Stomach (tissue), 9 donors: ENCODE results near the gene LCE3A. TPM values are rescaled to one million over a fixed set of nuclear protein-coding genes. Genes with fewer than 3 reads are reported as not detected.

ENCODE experiments used
- DNase-seq, 2 donors: peaks; one replicate each; pipeline versions ENCODE4 v3.0.0 to v3.0.0-alpha.2; 2013 to 2019
- H3K27ac ChIP-seq, 5 donors: fragments of 200-600 bp in 4 of 5; sonication (generic) in 4 of 5; one replicate each; pipeline ENCODE4 v1.5.1; 2013 to 2019; ENCODE audit warnings: mild to moderate bottlenecking in 1 of 5, moderate library complexity in 1 of 5
- H3K27me3 ChIP-seq, 3 donors: fragments of 200-600 bp; sonication (generic); one replicate each; pipeline ENCODE4 v1.5.1; 2017 to 2019; ENCODE audit warnings: mixed run types in 1 of 3
- H3K36me3 ChIP-seq, 4 donors: fragments of 200-600 bp; sonication (generic); 1 replicate in 3 of 4; 2 replicates in 1 of 4; pipeline ENCODE4 v1.5.1; 2016 to 2019
- H3K4me1 ChIP-seq, 4 donors: fragments of 200-600 bp; sonication (generic); one replicate each; pipeline ENCODE4 v1.5.1; 2016 to 2019
- H3K4me3 ChIP-seq, 4 donors: fragments of 200-600 bp; sonication (generic) in 3 of 4; one replicate each; pipeline ENCODE4 v1.5.1; 2016 to 2019; ENCODE audit warnings: mild to moderate bottlenecking in 1 of 4
- H3K9me3 ChIP-seq, 4 donors: fragments of 200-600 bp; sonication (generic); one replicate each; pipeline ENCODE4 v1.5.1; 2016 to 2019
- CTCF ChIP-seq, 7 experiments: fragments of 450-650 bp in 4 of 7; fragments of 200-600 bp in 3 of 7; sonication (generic) in 3 of 7; IDR thresholded peaks; one replicate each; pipeline ENCODE4 v1.5.1; 2016 to 2019; ENCODE audit warnings: antibody characterized with exemption in 7 of 7, control low read depth in 2 of 7, mild to moderate bottlenecking in 1 of 7
- EP300 ChIP-seq: sonication (generic); formaldehyde crosslinking; IDR thresholded peaks from one replicate; pipeline ENCODE4 v1.6.1; 2017; ENCODE audit warnings: antibody characterized with exemption
- POLR2A ChIP-seq, 4 donors: fragments of 450-650 bp; IDR thresholded peaks; one replicate each; pipeline ENCODE4 v1.6.1; 2016; ENCODE audit warnings: antibody characterized with exemption in 4 of 4, control low read depth in 2 of 4, mild to moderate bottlenecking in 1 of 4, moderate library complexity in 1 of 4
- POLR2AphosphoS5 ChIP-seq, 3 donors: sonication (generic); formaldehyde crosslinking; IDR thresholded peaks; one replicate each; pipeline ENCODE4 v1.6.1; 2016; ENCODE audit warnings: antibody characterized with exemption in 3 of 3
- WGBS, 5 donors: extraction: QIAGEN DNeasy Blood & Tissue Kit in 3 of 5; methylation state at CpG; one replicate each; pipeline versions ENCODE4 v1.1.5 to v1.1.7; 2013 to 2018; 5-methylcytosine and 5-hydroxymethylcytosine counted together
- intact Hi-C: fragments of 100-400 bp; cut with DNase I; formaldehyde crosslinking; loops from one replicate; pipeline ENCODE4 v1.15.1; 2023; ENCODE audit warnings: low total_unique reads
- polyA plus RNA-seq, 3 donors: library from polyadenylated mRNA; stranded (reverse); fragments of 200-250 nt; gene quantifications; one replicate each; pipeline ENCODE4 v1.2.3, GENCODE V29; 2013
- total RNA-seq, 5 donors: library from RNA; depleted of rRNA; stranded (reverse); fragments of >200 nt; gene quantifications; one replicate each; pipeline versions ENCODE4 v1.1.0 to v1.2.3, GENCODE V29; 2014 to 2016
- donor health status: healthy with polysubstance abuse.
- donor health status: Bipolar disorder and iron deficiency.
- donor health status: healthy.

The LCE3A gene
- total and polyA plus RNA-seq, 8 donors, result not detected

GRCh38 chr1:152645146-152645545, 22.2 kb upstream of the LCE3A start:
- intact Hi-C loops, result no loop called here
- Histone ChIP-seq H3K9me3 (no peaks in the 10 kb centered on the region), H3K36me3 (no peaks in the 10 kb centered on the region), H3K27ac (no peak overlapping the region), H3K4me1 (no peaks in the 10 kb centered on the region), H3K4me3 (no peak overlapping the region), H3K27me3 (peaks cover 0 to 12% (median 0%) of the 10 kb centered on the region in 3 donors)
- 46 to 67% (median 52%) methylated on average over 3 of the region's 3 CpGs for WGBS, 5 donors
- TF ChIP-seq POLR2AphosphoS5 (IDR thresholded peaks at IDR 0.05) (no peak), CTCF (IDR thresholded peaks at IDR 0.05) (no peak), EP300 (no peak), POLR2A (IDR thresholded peaks at IDR 0.05) (no peak)
- DNase-seq, result no peak

- no peak overlapping the region for H3K4me3 ChIP-seq
- no peaks in the 10 kb centered on the region for H3K36me3 ChIP-seq
- peaks cover 0 to 2% (median 0%) of the 10 kb centered on the region in 4 donors for H3K9me3 ChIP-seq
- H3K27ac ChIP-seq, result no peak overlapping the region
- intact Hi-C loops, result no loop called here
- 53 to 59% (median 57%) methylated on average over 3 of the region's 3 CpGs for WGBS, 5 donors
- DNase-seq, result no peak
- H3K4me1 ChIP-seq, result no peaks in the 10 kb centered on the region
- H3K27me3 ChIP-seq, result peaks cover 0 to 12% (median 0%) of the 10 kb centered on the region in 3 donors
- no peak for TF ChIP-seq POLR2A (IDR thresholded peaks at IDR 0.05)
- TF ChIP-seq POLR2AphosphoS5 (IDR thresholded peaks at IDR 0.05), result no peak
- TF ChIP-seq CTCF (IDR thresholded peaks at IDR 0.05), result no peak
- no peak for TF ChIP-seq EP300
Observed at GRCh38 chr1:152643945-152644344, 21.0 kb upstream of the LCE3A start.

- no peaks in the 10 kb centered on the region for H3K36me3 ChIP-seq
- H3K4me1 ChIP-seq, result no peaks in the 10 kb centered on the region
- WGBS, 5 donors, result 53 to 81% (median 63%) methylated on average over 1 of the region's 1 CpG
- no peak overlapping the region for H3K4me3 ChIP-seq
- H3K9me3 ChIP-seq, result peaks cover 0 to 8% (median 3%) of the 10 kb centered on the region in 4 donors
- H3K27me3 ChIP-seq, result peaks cover 0 to 3% (median 0%) of the 10 kb centered on the region in 3 donors
- H3K27ac ChIP-seq, result no peak overlapping the region
- TF ChIP-seq POLR2AphosphoS5 (IDR thresholded peaks at IDR 0.05) (no peak), EP300 (no peak)
- DNase-seq, result no peak
- intact Hi-C loops, result no loop called here
Observed at GRCh38 chr1:152640351-152640750, 17.4 kb upstream of the LCE3A start.

GRCh38 chr1:152630596-152630995, 7.7 kb upstream of the LCE3A start:
- Histone ChIP-seq H3K27ac (no peak overlapping the region), H3K4me3 (no peak overlapping the region), H3K9me3 (peaks cover 0 to 23% (median 14%) of the 10 kb centered on the region in 4 donors), H3K36me3 (no peaks in the 10 kb centered on the region), H3K4me1 (no peaks in the 10 kb centered on the region), H3K27me3 (peaks cover 0 to 18% (median 0%) of the 10 kb centered on the region in 3 donors)
- no peak for DNase-seq
- intact Hi-C loops, result no loop called here
- WGBS, 5 donors, result 86 to 95% (median 94%) methylated on average over 3 of the region's 3 CpGs
- no peak for TF ChIP-seq POLR2AphosphoS5 (IDR thresholded peaks at IDR 0.05)
- no peak for TF ChIP-seq EP300
- TF ChIP-seq CTCF (IDR thresholded peaks at IDR 0.05), result no peak
- no peak for TF ChIP-seq POLR2A (IDR thresholded peaks at IDR 0.05)

GRCh38 chr1:152626744-152627143, 3.8 kb upstream of the LCE3A start:
- no peak for DNase-seq
- 63 to 97% (median 82%) methylated on average over 1 of the region's 1 CpG for WGBS, 5 donors

More at GRCh38 chr1:152626744-152627143, 3.8 kb upstream of the LCE3A start:
- no peak for TF ChIP-seq EP300
- no peak for TF ChIP-seq POLR2AphosphoS5 (IDR thresholded peaks at IDR 0.05)
- TF ChIP-seq POLR2A (IDR thresholded peaks at IDR 0.05), result no peak
- no peak for TF ChIP-seq CTCF (IDR thresholded peaks at IDR 0.05)
- Histone ChIP-seq H3K9me3 (peaks cover 0 to 23% (median 8%) of the 10 kb centered on the region in 4 donors), H3K36me3 (no peaks in the 10 kb centered on the region), H3K4me1 (no peaks in the 10 kb centered on the region), H3K27me3 (peaks cover 0 to 34% (median 0%) of the 10 kb centered on the region in 3 donors), H3K27ac (no peak overlapping the region), H3K4me3 (no peak overlapping the region)
- intact Hi-C loops, result no loop called here
